CD14-positive monocyte (primary cell): Measurements from ENCODE around the gene ADRM1. TPM values are rescaled to one million over a fixed set of nuclear protein-coding genes. Genes with fewer than 3 reads are reported as not detected.

Source experiments
- DNase-seq, 3 donors: peaks; one replicate each; pipeline ENCODE4 v3.0.0-alpha.2; 2011 to 2022
- H2AFZ ChIP-seq: 2 replicates; pipeline ENCODE4 v1.6.0; 2012; ENCODE audit warnings: mild to moderate bottlenecking, low read depth, low read length, inconsistent platforms; ENCODE audit not compliant: insufficient read depth, poor library complexity, severe bottlenecking
- H3K27ac ChIP-seq, 2 donors: 1 replicate in 1 of 2; 2 replicates in 1 of 2; pipeline ENCODE4 v1.5.1; 2012 to 2013; ENCODE audit warnings: low read length in 2 of 2, control low read depth in 1 of 2, inconsistent platforms in 1 of 2, low read depth in 1 of 2, mild to moderate bottlenecking in 1 of 2
- H3K27me3 ChIP-seq, 2 donors: one replicate each; pipeline versions ENCODE4 v1.6.0 to v1.6.1; 2011 to 2013; ENCODE audit warnings: low read length in 2 of 2; ENCODE audit not compliant: control insufficient read depth in 2 of 2, insufficient read depth in 2 of 2
- H3K36me3 ChIP-seq, 2 donors: replicated peaks in 1 of 2; 1 replicate in 1 of 2; 2 replicates in 1 of 2; pipeline versions ENCODE4 v1.5.1 to v1.6.1; 2012 to 2013; ENCODE audit warnings: low read length in 2 of 2, control low read depth in 1 of 2, inconsistent platforms in 1 of 2, mild to moderate bottlenecking in 1 of 2; ENCODE audit not compliant: insufficient read depth in 2 of 2, control insufficient read depth in 1 of 2
- H3K4me1 ChIP-seq, 2 donors: 1 replicate in 1 of 2; 2 replicates in 1 of 2; pipeline versions ENCODE4 v1.5.1 to v1.6.1; 2012 to 2013; ENCODE audit warnings: low read length in 2 of 2, control low read depth in 1 of 2, inconsistent platforms in 1 of 2, mild to moderate bottlenecking in 1 of 2, moderate library complexity in 1 of 2; ENCODE audit not compliant: insufficient read depth in 2 of 2, control insufficient read depth in 1 of 2
- H3K4me2 ChIP-seq: replicated peaks from 2 replicates; pipeline ENCODE3; 2012; ENCODE audit warnings: low read length, moderate library complexity, mild to moderate bottlenecking; ENCODE audit not compliant: poor library complexity, severe bottlenecking; ENCODE audit errors: extremely low read depth
- H3K4me3 ChIP-seq, 3 experiments: fragments of 200-600 bp in 1 of 3; sonication (generic) in 1 of 3; replicated peaks in 1 of 3; 1 replicate in 2 of 3; 2 replicates in 1 of 3; pipeline ENCODE4 v1.5.1; 2011 to 2013; ENCODE audit warnings: low read length in 3 of 3, mild to moderate bottlenecking in 3 of 3, control low read depth in 2 of 3, low read depth in 2 of 3, inconsistent platforms in 1 of 3, moderate library complexity in 1 of 3
- H3K79me2 ChIP-seq: 2 replicates; pipeline ENCODE4 v1.6.0; 2012; ENCODE audit warnings: mild to moderate bottlenecking, control low read depth, inconsistent platforms, low read length, moderate library complexity; ENCODE audit not compliant: insufficient read depth
- H3K9ac ChIP-seq: 2 replicates; pipeline ENCODE4 v1.6.0; 2017; ENCODE audit warnings: low read length, mild to moderate bottlenecking; ENCODE audit not compliant: insufficient read depth, poor library complexity, severe bottlenecking
- H3K9me3 ChIP-seq, 2 donors: replicated peaks in 1 of 2; 1 replicate in 1 of 2; 2 replicates in 1 of 2; pipeline versions ENCODE4 v1.5.1 to v1.6.1; 2012 to 2013; ENCODE audit warnings: low read length in 2 of 2, control low read depth in 1 of 2; ENCODE audit not compliant: control insufficient read depth in 1 of 2, insufficient read depth in 1 of 2
- H4K20me1 ChIP-seq: 2 replicates; pipeline ENCODE4 v1.6.0; 2012; ENCODE audit warnings: mild to moderate bottlenecking, low read length, control low read depth, moderate library complexity; ENCODE audit not compliant: insufficient read depth
- H3K27ac Mint-ChIP-seq, 7 donors: one replicate each; pipeline ENCODE4 v1.8.0; 2020; ENCODE audit warnings: mild to moderate bottlenecking in 7 of 7, mixed read lengths in 7 of 7, moderate library complexity in 6 of 7, inconsistent platforms in 2 of 7
- H3K27me3 Mint-ChIP-seq, 3 donors: one replicate each; pipeline ENCODE4 v1.8.0; 2021 to 2022; ENCODE audit warnings: low read depth in 3 of 3, mild to moderate bottlenecking in 3 of 3, mixed read lengths in 3 of 3, moderate library complexity in 3 of 3, inconsistent platforms in 1 of 3
- H3K36me3 Mint-ChIP-seq, 2 donors: one replicate each; pipeline ENCODE4 v1.8.0; 2020; ENCODE audit warnings: mixed read lengths in 2 of 2, inconsistent platforms in 1 of 2, mild to moderate bottlenecking in 1 of 2
- H3K4me1 Mint-ChIP-seq: one replicate; pipeline ENCODE4 v1.8.0; 2020; ENCODE audit warnings: mild to moderate bottlenecking, mixed read lengths
- H3K4me3 Mint-ChIP-seq, 2 donors: one replicate each; pipeline ENCODE4 v1.8.0; 2020; ENCODE audit warnings: mild to moderate bottlenecking in 2 of 2, mixed read lengths in 2 of 2, moderate library complexity in 1 of 2
- H3K9me3 Mint-ChIP-seq, 7 donors: one replicate each; pipeline ENCODE4 v1.8.0; 2020 to 2022; ENCODE audit warnings: mixed read lengths in 7 of 7, mild to moderate bottlenecking in 6 of 7, moderate library complexity in 6 of 7, inconsistent platforms in 2 of 7
- CTCF ChIP-seq: fragments of 200-600 bp; IDR thresholded peaks from one replicate; pipeline ENCODE4 v1.8.0; 2022; ENCODE audit warnings: antibody characterized with exemption, mild to moderate bottlenecking
- WGBS: methylation state at CpG from one replicate; pipeline ENCODE4 v1.1.5; 2013; ENCODE audit warnings: missing lambda C conversion rate; ENCODE audit not compliant: insufficient coverage; 5-methylcytosine and 5-hydroxymethylcytosine counted together
- intact Hi-C, 2 donors: fragments of 100-400 bp; cut with micrococcal nuclease; formaldehyde crosslinking; loops; one replicate each; pipeline versions ENCODE4 v1.15.0 to v1.15.1; 2023
- polyA plus RNA-seq, 3 donors: library from polyadenylated mRNA; depleted of rRNA in 1 of 3; unstranded in 2 of 3; stranded (reverse) in 1 of 3; fragments of 300-500 nt in 2 of 3; fragments of >200 nt in 1 of 3; fragmentation: Illumina TruSeq in 2 of 3; gene quantifications; 1 replicate in 2 of 3; 2 replicates in 1 of 3; pipeline ENCODE4 v1.2.3, GENCODE V29; 2012 to 2021

Gene ADRM1
- polyA plus RNA-seq, 3 donors = 63.3 to 81.5 (median 72.5) TPM

- Histone ChIP-seq H3K27ac (no peak overlapping the region), H3K79me2 (no peaks in the 10 kb centered on the region), H3K9me3 (no peaks in the 10 kb centered on the region), H3K9ac (no peak overlapping the region), H3K27me3 (no peaks in the 10 kb centered on the region), H3K4me2 (no peak overlapping the region), H4K20me1 (no peaks in the 10 kb centered on the region), H3K36me3 (no peaks in the 10 kb centered on the region), H3K4me1 (peaks cover 7% of the 10 kb centered on the region in 2 donors), H2AFZ (no peak overlapping the region), H3K4me3 (no peak overlapping the region)
- intact Hi-C loops = no loop called here
- DNase-seq = no peak
- Mint-ChIP-seq H3K27me3 (peaks cover 1 to 7% (median 4%) of the 10 kb centered on the region in 3 donors), H3K36me3 (no peaks in the 10 kb centered on the region), H3K4me1 (peaks cover 12% of the 10 kb centered on the region), H3K27ac (no peak overlapping the region), H3K9me3 (peaks cover 0 to 1% (median 0%) of the 10 kb centered on the region in 7 donors), H3K4me3 (no peak overlapping the region)
- 91% methylated on average over 9 of the region's 13 CpGs for WGBS
- no peak for TF ChIP-seq CTCF
Measured at GRCh38 chr20:62334881-62335280, 32.1 kb downstream of the ADRM1 start.

DNA sequence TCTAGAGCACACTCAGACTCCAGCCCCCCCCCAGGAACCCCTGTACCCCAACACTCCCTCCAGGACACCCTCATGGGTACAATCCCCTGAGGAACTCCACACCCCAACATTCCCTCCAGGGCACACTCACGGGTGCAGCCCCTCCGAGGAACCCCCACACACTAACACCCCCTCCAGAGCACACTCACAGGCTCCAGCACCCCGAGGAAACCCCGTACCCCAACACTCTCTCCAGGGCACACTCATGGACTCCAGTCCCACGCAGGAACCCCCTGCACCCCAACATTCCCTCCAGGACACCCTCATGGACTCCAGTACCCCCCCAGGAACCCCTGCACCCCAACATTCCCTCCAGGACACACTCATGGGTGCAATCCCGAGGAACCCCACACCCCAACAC is 32.7 kb downstream of the ADRM1 start:
- DNase-seq = no peak
- no peak overlapping the region for H3K27ac Mint-ChIP-seq
- Histone ChIP-seq H3K9me3 (no peaks in the 10 kb centered on the region), H3K4me1 (peaks cover 11 to 12% of the 10 kb centered on the region in 2 donors), H3K4me2 (no peak overlapping the region), H3K9ac (no peak overlapping the region), H2AFZ (no peak overlapping the region), H3K36me3 (no peaks in the 10 kb centered on the region), H3K4me3 (no peak overlapping the region), H3K79me2 (no peaks in the 10 kb centered on the region), H3K27ac (no peak overlapping the region), H4K20me1 (no peaks in the 10 kb centered on the region), H3K27me3 (no peaks in the 10 kb centered on the region)
- no peak for TF ChIP-seq CTCF
- H3K27me3 Mint-ChIP-seq = peaks cover 1 to 8% (median 4%) of the 10 kb centered on the region in 3 donors
- H3K36me3 Mint-ChIP-seq = no peaks in the 10 kb centered on the region
- peaks cover 0 to 1% (median 0%) of the 10 kb centered on the region in 7 donors for H3K9me3 Mint-ChIP-seq
- H3K4me1 Mint-ChIP-seq = peaks cover 15% of the 10 kb centered on the region
- no peak overlapping the region for H3K4me3 Mint-ChIP-seq
- 94% methylated on average over 5 of the region's 6 CpGs for WGBS
- intact Hi-C loops = no loop called here
